Neural cell (in vitro differentiated cells): Measurements from ENCODE around the gene PSMB8.

Experiments
- CTCF ChIP-seq: fragments of 450-650 bp; IDR thresholded peaks from 2 replicates; pipeline ENCODE4 v1.5.1; 2014; ENCODE audit warnings: antibody characterized with exemption, mild to moderate bottlenecking, moderate library complexity; ENCODE audit not compliant: poor library complexity, severe bottlenecking
- EP300 ChIP-seq: fragments of 450-650 bp; conservative IDR thresholded peaks from 2 replicates; pipeline ENCODE4 v1.6.1; 2014; ENCODE audit warnings: antibody characterized with exemption, mild to moderate bottlenecking, moderate library complexity; ENCODE audit not compliant: poor library complexity, severe bottlenecking
- EZH2 ChIP-seq: fragments of 200-600, 300-800 bp; shearing (Covaris generic), sonication (generic); IDR thresholded peaks from 2 replicates; pipeline ENCODE4 v1.6.1; 2014; ENCODE audit warnings: antibody characterized with exemption, low read length, borderline replicate concordance, mild to moderate bottlenecking; ENCODE audit not compliant: insufficient read depth, poor library complexity, severe bottlenecking
- SMC3 ChIP-seq: fragments of 450-650 bp; conservative IDR thresholded peaks from 2 replicates; pipeline ENCODE4 v1.6.1; 2014; ENCODE audit warnings: antibody characterized with exemption, mild to moderate bottlenecking, moderate library complexity; ENCODE audit not compliant: poor library complexity

- TF ChIP-seq CTCF (no peak), SMC3 (no peak), EZH2 (no peak), EP300 (no peak)
Observed at GRCh38 chr6:32799740-32800139, 44.1 kb downstream of the PSMB8 start.
